ENCODE measurements around the gene KATNB1. TPM values are rescaled to one million over a fixed set of nuclear protein-coding genes. Genes with fewer than 3 reads are reported as not detected.

The KATNB1 gene
- total RNA-seq, 1 experiment from 2014 or later, result 37.7 TPM

DNA sequence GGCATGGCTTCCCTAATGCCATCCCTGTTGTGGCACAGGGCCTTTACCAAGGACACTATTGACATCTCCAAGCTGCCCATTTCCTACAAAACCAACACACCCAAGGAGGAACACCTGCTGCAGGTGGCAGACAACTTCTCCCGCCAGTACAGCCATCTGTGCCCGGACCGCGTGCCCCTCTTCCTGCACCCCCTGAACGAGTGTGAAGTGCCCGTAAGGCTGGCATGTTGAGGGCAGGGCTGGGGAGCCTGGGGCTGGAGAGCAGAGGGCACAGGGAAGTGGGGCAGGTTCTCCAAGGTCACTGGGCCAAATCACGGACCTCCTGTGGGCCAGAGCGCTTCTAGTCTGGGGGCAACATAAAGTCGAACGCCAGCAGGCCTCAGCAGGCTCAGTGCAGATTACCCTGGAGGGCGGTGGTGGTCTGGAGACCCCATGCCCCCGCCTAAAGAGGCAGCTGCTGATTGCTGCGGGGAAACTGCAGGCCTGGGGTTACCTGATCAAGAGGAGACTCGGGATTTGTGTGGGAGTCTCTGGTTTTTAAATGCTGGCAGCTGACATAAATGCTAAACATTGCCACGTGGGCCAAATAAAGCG is 36.7 kb upstream of the KATNB1 start:
- no peak overlapping the region for H3K4me2 ChIP-seq (ENCODE audit: low read length)
- H3K4me3 ChIP-seq (ENCODE audit: low read length), result no peak overlapping the region
- TF ChIP-seq EZH2phosphoT487 (IDR thresholded peaks at IDR 0.05; ENCODE audit: borderline replicate concordance, low read length) (no peak), EZH2 (IDR thresholded peaks at IDR 0.05; ENCODE audit: low read length, unreplicated experiment) (no peak)
- TF ChIP-seq, protein P1, sequence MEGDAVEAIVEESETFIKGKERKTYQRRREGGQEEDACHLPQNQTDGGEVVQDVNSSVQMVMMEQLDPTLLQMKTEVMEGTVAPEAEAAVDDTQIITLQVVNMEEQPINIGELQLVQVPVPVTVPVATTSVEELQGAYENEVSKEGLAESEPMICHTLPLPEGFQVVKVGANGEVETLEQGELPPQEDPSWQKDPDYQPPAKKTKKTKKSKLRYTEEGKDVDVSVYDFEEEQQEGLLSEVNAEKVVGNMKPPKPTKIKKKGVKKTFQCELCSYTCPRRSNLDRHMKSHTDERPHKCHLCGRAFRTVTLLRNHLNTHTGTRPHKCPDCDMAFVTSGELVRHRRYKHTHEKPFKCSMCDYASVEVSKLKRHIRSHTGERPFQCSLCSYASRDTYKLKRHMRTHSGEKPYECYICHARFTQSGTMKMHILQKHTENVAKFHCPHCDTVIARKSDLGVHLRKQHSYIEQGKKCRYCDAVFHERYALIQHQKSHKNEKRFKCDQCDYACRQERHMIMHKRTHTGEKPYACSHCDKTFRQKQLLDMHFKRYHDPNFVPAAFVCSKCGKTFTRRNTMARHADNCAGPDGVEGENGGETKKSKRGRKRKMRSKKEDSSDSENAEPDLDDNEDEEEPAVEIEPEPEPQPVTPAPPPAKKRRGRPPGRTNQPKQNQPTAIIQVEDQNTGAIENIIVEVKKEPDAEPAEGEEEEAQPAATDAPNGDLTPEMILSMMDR (conservative IDR thresholded peaks at IDR 0.05; ENCODE audit: low read depth, low read length), result no peak
- DNase-seq, result no peak
- no peak for ATAC-seq
- H3K9ac ChIP-seq (ENCODE audit: low read length), result no peak overlapping the region
- CTCF ChIA-PET, result no interaction called here
- intact Hi-C loops (cut with micrococcal nuclease), result no loop called here
- H4K20me1 ChIP-seq (ENCODE audit: low read length), result no peaks in the 10 kb centered on the region
- H3K9me3 ChIP-seq (ENCODE audit: low read length), result no peaks in the 10 kb centered on the region
- POLR2A ChIA-PET (ENCODE audit: unreplicated experiment), result no interaction called here
- H3K27ac ChIP-seq (ENCODE audit: low read length), result no peak overlapping the region
- no peaks in the 10 kb centered on the region for H3F3A ChIP-seq (ENCODE audit: low read length, unreplicated experiment)
- no peaks in the 10 kb centered on the region for H3K79me2 ChIP-seq (ENCODE audit: low read length)
- no TSS peak for BruUV-seq (replicated peaks)
- no peaks in the 10 kb centered on the region for H3K27me3 ChIP-seq (ENCODE audit: low read length)
- H2AFZ ChIP-seq (ENCODE audit: low read length), result no peak overlapping the region
- H3K9me2 ChIP-seq (replicated peaks; ENCODE audit: low read length), result no peaks in the 10 kb centered on the region
- no peaks in the 10 kb centered on the region for H3K36me3 ChIP-seq (ENCODE audit: low read depth, low read length)
- H3K4me1 ChIP-seq (ENCODE audit: insufficient read depth, low read length), result no peaks in the 10 kb centered on the region

DNA sequence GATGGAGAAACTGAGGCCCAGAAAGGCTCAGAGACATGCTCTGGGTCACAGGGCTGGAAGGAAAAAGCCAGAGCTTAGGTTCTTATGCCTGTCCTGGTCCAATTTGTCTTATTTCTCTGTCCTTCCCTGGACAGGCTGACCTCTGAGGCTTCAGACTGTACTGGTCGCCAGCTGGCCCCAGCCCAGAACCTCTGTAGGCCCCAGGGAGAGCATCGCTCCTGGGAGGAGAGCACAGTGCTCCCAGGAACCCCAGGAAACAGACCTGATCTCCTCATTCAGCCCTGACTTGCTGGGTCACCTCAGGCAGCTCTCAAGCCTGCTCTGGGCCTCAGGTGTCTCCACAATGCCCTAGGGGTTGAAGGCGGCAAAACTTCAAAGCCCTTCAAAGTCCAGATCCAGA is 36.1 kb upstream of the KATNB1 start:
- no TSS peak for BruUV-seq (replicated peaks)
- H3K27ac ChIP-seq (ENCODE audit: low read length), result no peak overlapping the region
- H2AFZ ChIP-seq (ENCODE audit: low read length), result no peak overlapping the region
- H3K9me2 ChIP-seq (replicated peaks; ENCODE audit: low read length), result no peaks in the 10 kb centered on the region
- DNase-seq (no peak), ATAC-seq (no peak)
- no peaks in the 10 kb centered on the region for H3K79me2 ChIP-seq (ENCODE audit: low read length)
- intact Hi-C loops (cut with micrococcal nuclease), result no loop called here
- no peaks in the 10 kb centered on the region for H3K4me1 ChIP-seq (ENCODE audit: insufficient read depth, low read length)
- POLR2A ChIA-PET (ENCODE audit: unreplicated experiment), result no interaction called here
- no peaks in the 10 kb centered on the region for H3K36me3 ChIP-seq (ENCODE audit: low read depth, low read length)
- no peak overlapping the region for H3K9ac ChIP-seq (ENCODE audit: low read length)
- CTCF ChIA-PET, result no interaction called here
- H3K27me3 ChIP-seq (ENCODE audit: low read length), result no peaks in the 10 kb centered on the region
- no peak overlapping the region for H3K4me2 ChIP-seq (ENCODE audit: low read length)
- no peak overlapping the region for H3K4me3 ChIP-seq (ENCODE audit: low read length)
- no peaks in the 10 kb centered on the region for H3F3A ChIP-seq (ENCODE audit: low read length, unreplicated experiment)
- no peaks in the 10 kb centered on the region for H4K20me1 ChIP-seq (ENCODE audit: low read length)
- TF ChIP-seq EZH2 (IDR thresholded peaks at IDR 0.05; ENCODE audit: low read length, unreplicated experiment) (no peak), EZH2phosphoT487 (IDR thresholded peaks at IDR 0.05; ENCODE audit: borderline replicate concordance, low read length) (no peak)
- TF ChIP-seq, protein P1 (conservative IDR thresholded peaks at IDR 0.05; ENCODE audit: low read depth, low read length), result no peak
- H3K9me3 ChIP-seq (ENCODE audit: low read length), result no peaks in the 10 kb centered on the region

DNA sequence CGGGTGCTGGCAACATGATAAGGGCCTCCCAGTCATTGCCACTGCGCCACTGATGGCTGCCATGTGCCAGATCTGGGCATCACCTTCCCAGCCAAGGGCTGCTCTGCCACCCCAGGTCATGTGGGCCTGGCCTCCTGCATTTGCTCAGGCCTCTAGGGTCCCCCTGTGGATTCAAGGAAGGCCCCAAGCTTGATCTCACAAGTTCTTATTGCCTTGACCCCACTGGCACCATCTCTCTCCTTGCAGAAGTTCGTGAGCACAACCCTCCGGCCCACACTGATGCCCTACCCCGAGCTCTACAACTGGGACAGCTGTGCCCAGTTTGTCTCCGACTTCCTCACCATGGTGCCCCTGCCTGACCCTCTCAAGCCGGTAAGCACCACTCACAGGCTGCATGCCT is 35.7 kb upstream of the KATNB1 start:
- Histone ChIP-seq H4K20me1 (ENCODE audit: low read length) (no peaks in the 10 kb centered on the region), H3K9ac (ENCODE audit: low read length) (no peak overlapping the region), H3K27me3 (ENCODE audit: low read length) (no peaks in the 10 kb centered on the region), H3K4me3 (ENCODE audit: low read length) (no peak overlapping the region), H3K9me2 (replicated peaks; ENCODE audit: low read length) (no peaks in the 10 kb centered on the region), H3K79me2 (ENCODE audit: low read length) (no peaks in the 10 kb centered on the region), H2AFZ (ENCODE audit: low read length) (no peak overlapping the region), H3K27ac (ENCODE audit: low read length) (no peak overlapping the region), H3K9me3 (ENCODE audit: low read length) (no peaks in the 10 kb centered on the region), H3K4me1 (ENCODE audit: insufficient read depth, low read length) (no peaks in the 10 kb centered on the region), H3K36me3 (ENCODE audit: low read depth, low read length) (no peaks in the 10 kb centered on the region), H3K4me2 (ENCODE audit: low read length) (no peak overlapping the region), H3F3A (ENCODE audit: low read length, unreplicated experiment) (no peaks in the 10 kb centered on the region)
- BruUV-seq (replicated peaks), result no TSS peak
- ChIA-PET CTCF (no interaction called here), POLR2A (ENCODE audit: unreplicated experiment) (no interaction called here)
- no peak for TF ChIP-seq EZH2 (IDR thresholded peaks at IDR 0.05; ENCODE audit: low read length, unreplicated experiment)
- TF ChIP-seq, protein P1 (conservative IDR thresholded peaks at IDR 0.05; ENCODE audit: low read depth, low read length), result no peak
- TF ChIP-seq EZH2phosphoT487 (IDR thresholded peaks at IDR 0.05; ENCODE audit: borderline replicate concordance, low read length), result no peak
- no peak for DNase-seq
- intact Hi-C loops (cut with micrococcal nuclease), result no loop called here
- no peak for ATAC-seq
